GM19239 (cell line): ENCODE results near the gene UBL4A.

Experiments
- DNase-seq: peaks from one replicate; pipeline ENCODE4 v3.0.0; 2011; ENCODE audit warnings: low spot score; ENCODE audit not compliant: insufficient read length
- FAIRE-seq: peaks from 2 replicates; lab custom pipeline; 2011; peaks lifted over from hg19 to GRCh38; lab: Jason Lieb, UNC

Gene UBL4A

GRCh38 chrX:154467556-154467955 lies 18.9 kb downstream of the UBL4A start:
- DNase-seq (no peak), FAIRE-seq (no peak)

DNA sequence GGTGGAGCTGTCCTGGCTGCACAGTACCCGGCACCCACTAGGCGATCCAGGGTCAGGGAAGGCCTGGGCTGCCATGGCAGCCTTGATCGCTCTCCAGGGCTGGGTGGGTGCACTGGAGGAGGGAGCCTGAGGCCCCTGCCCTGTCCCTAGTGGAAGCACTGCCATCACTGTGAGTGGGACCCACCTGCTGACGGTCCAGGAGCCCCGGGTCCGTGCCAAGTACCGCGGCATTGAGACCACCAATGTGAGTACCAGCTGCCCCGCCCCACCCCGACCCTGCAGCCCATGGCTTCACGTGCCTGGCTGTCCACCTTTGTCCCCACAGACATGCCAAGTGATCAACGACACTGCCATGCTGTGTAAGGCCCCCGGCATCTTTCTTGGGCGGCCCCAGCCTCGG lies 19.5 kb downstream of the UBL4A start:
- FAIRE-seq: no peak
- DNase-seq: no peak

- no peak for DNase-seq
- FAIRE-seq: no peak
Observed at GRCh38 chrX:154466036-154466435, 20.4 kb downstream of the UBL4A start.

GRCh38 chrX:154465601-154466000 lies 20.8 kb downstream of the UBL4A start:
- DNase-seq (no peak), FAIRE-seq (no peak)

GRCh38 chrX:154464806-154465365 lies 21.5 kb downstream of the UBL4A start:
- DNase-seq (no peak), FAIRE-seq (no peak)

DNA sequence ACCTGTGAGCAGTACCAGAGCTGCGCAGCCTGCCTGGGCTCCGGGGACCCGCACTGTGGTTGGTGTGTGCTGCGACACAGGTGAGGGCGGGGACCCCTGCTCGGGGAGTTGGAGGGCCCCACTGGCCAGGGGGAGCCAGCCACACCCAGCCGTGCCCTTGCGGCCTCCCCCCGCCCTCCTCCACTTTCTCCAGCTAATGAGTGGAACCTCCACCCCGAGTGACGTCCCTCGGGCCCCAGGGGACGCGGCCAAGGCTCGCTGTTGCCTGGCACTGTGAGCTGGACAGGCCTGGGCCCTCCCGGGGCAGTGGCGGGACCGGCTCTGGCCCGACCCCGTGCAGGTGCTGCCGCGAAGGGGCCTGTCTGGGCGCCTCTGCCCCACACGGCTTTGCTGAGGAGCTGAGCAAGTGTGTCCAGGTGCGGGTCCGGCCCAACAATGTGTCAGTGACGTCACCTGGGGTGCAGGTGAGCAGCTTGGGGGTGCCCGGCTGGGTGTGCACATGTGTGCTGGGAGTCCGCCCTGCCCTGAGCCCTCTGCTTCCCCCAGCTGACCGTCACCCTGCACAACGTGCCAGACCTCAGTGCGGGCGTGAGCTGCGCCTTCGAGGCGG lies 22.7 kb downstream of the UBL4A start:
- DNase-seq (no peak), FAIRE-seq (no peak)

GRCh38 chrX:154462396-154462795 lies 24.0 kb downstream of the UBL4A start:
- DNase-seq (no peak), FAIRE-seq (no peak)

- FAIRE-seq (no peak), DNase-seq (no peak)
Observed at GRCh38 chrX:154460326-154460725, 26.1 kb downstream of the UBL4A start.

- FAIRE-seq (no peak), DNase-seq (no peak)
Observed at GRCh38 chrX:154459832-154460231, 26.6 kb downstream of the UBL4A start.

DNA sequence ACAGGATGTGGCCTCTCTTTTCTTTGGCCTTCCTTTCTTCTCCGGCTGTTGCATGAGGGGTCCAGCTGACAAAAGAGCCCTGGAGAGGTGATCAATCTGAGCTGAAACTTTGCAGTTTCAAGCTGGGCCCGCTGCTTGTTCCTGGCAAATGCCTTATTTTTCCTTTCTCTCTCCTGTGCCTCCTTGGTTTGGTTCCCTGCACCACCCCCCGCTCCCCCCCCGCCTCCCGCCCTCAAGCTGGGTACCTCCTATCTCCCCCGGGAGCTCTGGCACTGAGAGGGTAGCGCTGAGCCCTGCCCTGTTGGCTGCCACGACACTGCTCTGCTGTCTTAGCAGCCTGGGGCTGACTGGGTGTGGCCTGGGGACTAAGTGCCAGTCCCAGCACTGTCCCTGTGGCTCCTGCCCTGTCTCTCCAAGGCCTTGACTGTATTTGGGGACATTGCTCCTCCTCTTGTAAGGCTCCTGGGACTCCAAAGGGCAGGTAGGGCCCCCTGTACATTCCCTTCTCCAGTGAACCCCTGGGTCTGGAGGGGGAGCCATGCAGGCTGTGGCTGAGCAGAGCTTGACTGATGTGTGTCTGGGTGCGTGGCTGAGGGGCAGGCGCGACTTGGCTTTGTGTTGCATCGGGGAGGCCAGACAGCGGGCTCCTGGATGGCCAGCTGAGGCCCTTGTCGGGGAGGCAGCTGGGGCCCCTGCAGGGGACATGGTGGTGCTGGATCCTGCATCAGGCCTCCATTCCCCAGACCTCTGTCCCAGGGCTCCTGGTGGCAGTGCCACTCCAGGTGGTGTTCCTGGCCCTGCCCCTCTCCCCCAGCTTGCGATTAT lies 27.2 kb downstream of the UBL4A start:
- DNase-seq: no peak
- peak; percentile 55 for FAIRE-seq

DNA sequence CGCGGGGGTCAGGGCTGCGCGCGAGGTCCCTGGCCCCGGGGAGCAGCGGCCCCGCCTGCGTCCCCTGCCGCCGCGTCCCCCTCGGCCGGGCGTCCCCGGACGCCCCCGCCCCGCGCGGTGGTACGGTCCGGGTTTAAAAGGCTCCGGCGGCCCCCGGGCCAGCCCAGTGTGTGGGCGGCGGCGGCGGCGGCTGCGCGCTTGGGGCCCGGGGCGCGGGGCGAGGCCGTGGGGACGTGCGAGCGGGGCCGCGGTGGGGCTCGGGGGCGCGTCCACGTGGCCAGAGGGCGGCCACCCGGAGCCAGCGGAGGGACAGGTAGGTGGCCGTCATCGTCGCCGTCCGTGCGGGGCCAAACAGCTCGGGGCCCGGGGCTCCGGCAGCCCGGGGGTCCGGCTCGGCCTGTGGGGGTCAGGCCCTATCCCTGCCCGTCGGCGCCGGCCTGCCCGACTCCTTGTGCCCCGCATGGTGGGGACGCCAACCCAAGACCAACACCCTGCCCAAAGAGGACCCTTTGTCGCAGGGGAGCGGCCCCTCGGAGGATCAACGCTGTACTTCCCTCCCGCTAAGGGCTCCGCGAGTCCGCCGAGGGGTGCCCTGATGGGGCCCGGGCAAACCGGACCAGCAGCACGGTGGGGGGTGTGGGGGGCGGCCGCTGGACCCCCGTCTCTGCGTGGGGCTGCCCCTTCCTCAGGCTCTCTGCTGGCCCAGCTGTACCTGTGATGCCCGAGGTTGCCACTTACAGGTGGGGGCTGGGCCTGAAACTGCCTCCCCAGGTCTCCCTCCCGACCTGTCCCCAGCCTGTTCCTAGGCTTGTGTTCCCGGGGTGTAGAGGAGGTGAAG lies 28.1 kb downstream of the UBL4A start, which contains the start of gene PLXNA3:
TSS of gene PLXNA3 (plus strand) at position 166 of the 838 bp plus-strand sequence. CDS start 1,903 bp downstream, outside the sequence.
- DNase-seq: peak; percentile 53
- FAIRE-seq: no peak

DNA sequence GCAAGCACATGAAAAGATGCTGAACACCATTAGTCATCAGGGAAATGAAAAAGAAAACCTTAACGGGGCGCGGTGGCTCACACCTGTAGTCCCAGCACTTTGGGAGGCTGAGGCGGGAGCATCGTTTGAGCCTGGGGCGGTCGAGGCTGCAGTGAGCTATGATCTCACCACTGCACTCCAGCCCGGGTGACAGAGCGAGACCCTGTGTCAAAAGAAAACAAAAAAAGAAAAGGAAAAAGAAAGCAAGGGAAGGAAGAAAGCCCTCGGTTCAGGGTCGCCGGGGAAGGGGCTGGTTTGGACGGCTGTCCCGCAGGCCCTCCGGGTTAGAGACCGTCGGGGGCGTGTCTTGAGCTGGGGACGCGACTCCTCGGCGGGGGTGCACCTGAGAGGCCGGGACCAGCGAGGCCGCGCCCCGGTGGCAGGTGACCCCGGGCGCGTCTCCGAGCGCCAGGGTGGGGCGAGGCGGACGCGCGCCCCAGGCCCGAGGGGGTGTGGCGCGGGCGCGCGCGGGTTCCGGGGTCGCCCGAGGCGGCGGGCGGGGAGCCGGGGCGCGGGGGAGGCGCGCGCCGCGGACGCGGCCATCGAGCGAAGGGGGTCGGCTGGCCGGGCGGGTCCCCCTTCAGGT lies 28.8 kb downstream of the UBL4A start:
- peak; percentile 58 for DNase-seq
- FAIRE-seq: peak; percentile 14

- FAIRE-seq (no peak), DNase-seq (no peak)
Observed at GRCh38 chrX:154452823-154453222, 33.6 kb downstream of the UBL4A start.

DNA sequence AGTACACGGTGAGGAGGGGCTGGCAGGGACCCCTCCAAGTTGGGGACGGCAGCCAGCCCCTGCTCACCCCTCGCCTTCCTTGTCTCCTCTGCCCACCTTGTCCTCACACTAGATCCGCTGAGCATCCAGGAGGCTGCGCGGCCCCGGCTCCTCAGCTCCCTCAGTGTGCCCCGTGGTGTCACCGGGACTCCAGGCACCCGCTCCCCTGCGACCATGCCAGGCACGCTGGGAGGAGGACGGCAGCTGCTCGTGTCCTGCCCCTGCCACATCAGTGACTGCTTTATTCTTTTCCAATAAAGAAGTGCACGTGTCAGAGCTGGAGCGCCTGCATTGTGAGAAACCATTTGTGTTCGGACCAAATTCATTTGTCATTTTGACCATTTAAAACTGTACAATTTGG lies 36.1 kb downstream of the UBL4A start:
- no peak for FAIRE-seq
- DNase-seq: no peak

- no peak for FAIRE-seq
- no peak for DNase-seq
Observed at GRCh38 chrX:154449618-154450017, 36.8 kb downstream of the UBL4A start.

DNA sequence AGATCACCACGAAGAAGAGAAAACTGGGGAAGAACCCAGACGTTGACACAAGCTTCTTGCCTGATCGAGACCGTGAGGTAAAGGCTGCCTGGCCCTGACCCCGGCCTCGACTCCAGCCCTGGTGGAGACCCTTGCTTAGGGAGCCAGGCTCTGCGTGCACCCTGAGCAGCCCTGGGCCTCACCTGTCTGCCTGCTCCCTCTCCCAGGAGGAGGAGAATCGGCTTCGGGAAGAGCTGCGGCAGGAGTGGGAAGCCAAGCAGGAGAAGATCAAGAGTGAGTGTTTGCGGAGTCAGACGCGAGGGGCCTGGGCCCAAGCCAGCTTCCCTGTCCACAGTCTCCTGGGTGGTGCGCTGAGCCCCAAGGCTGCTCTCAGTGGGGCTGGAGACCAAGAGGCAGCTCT lies 37.9 kb downstream of the UBL4A start:
- FAIRE-seq (no peak), DNase-seq (no peak)

DNA sequence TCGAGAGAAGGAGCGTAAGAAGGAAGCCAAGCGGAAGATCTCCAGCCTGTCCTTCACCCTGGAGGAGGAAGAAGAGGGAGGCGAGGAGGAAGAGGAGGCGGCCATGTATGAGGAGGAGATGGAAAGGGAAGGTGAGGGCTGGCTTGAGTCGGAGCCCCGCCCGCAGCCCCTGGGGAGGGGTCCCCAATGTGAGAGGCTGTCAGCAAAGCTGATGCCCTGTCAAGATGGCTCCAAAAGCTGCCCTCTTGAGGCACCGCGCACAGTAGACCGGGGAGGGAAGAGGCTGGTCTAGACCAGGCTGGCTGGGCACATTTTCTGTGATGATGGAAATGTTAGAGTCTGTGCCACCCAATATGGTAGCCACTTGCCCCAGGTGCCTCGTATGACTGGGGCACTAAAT lies 40.0 kb downstream of the UBL4A start:
- DNase-seq (no peak), FAIRE-seq (no peak)

DNA sequence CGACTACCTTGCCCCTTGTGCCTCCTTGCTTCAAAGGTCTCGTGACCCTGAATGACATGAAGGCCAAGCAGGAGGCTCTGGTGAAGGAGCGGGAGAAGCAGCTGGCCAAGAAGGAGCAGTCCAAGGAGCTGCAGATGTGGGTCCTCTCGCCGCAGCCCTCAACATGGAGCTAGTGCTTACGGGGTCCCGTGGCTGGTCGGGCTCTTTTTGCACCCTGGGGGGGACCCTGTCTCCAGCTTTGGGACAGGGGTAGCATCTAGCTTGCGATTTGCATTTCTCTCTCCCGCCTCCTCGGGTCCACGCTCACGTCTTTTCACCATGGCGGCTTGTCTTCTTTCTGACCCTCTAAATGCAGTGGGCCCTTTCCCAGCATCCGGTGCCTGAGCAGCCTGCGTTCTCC lies 40.6 kb downstream of the UBL4A start:
- no peak for FAIRE-seq
- no peak for DNase-seq

DNA sequence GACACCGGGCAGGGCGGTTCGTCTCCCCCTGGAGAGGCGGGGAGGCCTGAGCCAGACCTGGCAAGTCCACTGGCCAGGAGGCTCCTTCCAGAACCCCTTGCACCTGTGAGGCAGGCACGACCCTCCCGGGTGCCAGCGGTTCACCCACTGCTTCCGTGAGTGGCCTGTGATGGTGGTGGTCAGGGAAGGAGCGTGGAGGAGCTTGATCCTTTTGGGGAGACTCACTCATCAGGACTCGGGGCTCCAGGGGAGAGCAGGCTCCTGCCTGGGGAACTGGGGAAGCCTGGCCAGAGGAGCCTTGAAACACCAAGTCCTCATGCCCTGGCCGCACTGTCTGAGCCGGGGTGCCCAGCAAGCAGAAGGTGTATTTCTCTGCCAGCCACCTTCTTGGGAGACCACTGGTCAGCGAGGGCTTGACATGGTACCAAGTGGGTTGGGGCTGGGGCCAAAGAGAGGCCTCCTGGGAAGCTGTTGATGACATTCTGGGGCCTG lies 41.6 kb downstream of the UBL4A start:
- no peak for DNase-seq
- no peak for FAIRE-seq
